Measurements from ENCODE around the gene TTLL11.
"Not testable (repeated sequence)": the region's sequence is repeated elsewhere in the genome, so short reads cannot be mapped to it uniquely, and the experiment has no call there.

The TTLL11 gene

DNA sequence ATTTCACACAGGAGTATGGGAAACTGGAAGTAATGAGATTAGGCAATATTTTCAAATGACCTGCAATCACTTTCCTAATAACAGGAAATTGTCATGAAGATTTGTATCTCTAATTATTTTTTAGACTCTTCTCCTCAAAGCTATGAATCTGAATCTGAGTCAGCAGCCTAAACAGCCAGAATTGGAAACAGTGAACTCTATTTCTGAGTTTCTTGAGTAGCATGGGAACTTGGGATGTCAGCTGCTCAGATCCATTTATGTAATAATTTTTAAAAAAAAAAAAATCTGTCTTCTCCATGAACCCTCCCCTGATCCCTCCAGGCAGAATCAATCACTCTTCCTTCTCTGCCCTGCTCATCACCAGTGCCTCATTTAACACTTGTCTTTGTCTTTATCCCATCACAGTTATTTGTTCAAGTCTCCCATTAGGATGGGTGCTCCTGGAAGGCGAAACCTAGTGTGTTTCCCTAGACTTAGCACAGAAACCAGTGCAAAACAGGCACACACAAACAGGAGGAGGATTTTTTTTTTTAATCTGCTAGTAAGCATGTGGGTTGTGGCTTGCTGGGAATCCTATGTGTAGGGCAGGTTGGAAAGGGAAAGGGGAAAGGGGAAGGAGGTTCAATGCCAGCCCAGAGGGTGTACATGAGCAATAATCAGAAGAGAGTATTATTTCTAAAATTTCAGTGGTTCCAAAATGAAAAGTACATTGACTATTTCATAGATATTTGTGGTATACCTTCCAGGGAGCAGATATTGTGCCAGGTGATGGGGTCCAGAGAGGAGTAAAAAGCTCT, 186.8 kb downstream of the TTLL11 start:
- no peak for DNase-seq (ENCODE audit: low read depth in 2 of 2)

DNA sequence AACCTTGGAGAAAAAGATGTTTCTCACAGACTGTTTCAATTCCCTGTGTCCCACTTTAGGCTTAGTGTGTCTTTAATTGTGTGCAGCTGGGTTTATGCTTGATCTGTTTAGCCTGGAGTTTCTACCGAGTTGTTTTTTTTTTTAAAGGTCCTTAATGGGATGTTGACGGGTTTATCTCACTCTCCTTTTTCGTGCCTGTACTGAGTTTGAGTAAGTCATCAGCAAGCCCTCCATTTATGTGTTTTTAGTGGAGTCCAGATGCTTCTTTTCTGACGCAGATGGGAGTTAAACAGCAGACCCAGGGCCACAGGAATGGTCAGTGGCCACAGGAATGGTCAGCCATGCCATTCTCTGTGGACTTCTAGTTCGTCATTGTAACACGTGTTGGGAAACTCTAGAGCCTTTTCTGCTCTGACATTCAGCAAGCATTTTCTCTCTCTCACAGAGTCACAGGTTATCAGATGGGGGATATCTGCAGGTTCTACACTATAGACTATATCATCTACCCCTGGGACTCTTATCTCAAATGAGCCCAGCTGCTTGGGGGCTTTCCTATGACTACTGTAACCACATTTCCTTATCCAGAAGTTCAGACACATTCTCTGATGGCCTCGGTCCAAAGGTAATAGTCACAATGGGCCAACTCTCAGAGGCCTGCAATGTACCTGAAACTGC, 190.5 kb downstream of the TTLL11 start:
- peak; percentile 90 to 91 for DNase-seq (ENCODE audit: low read depth in 2 of 2)

DNA sequence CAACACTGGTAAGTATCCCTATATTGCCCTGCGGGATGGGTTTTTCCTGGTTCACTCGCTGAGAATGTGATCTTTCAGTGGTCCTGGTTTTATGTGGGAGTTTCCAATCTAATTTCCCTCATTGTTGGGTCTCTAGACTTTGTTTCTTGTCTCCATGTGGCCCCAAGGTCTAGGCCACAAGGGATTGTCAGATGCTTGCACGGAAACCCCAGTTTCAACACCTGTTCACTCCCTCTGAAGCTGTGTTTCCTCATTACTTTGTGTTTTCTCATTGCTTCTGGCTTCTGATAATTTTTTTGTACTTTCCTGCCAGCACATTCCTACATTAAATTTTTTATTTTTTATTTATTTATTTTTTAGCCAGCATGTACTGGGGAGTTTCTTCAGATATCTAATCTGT, 191.5 kb downstream of the TTLL11 start:
- DNase-seq (ENCODE audit: low read depth in 2 of 2), result no peak

DNA sequence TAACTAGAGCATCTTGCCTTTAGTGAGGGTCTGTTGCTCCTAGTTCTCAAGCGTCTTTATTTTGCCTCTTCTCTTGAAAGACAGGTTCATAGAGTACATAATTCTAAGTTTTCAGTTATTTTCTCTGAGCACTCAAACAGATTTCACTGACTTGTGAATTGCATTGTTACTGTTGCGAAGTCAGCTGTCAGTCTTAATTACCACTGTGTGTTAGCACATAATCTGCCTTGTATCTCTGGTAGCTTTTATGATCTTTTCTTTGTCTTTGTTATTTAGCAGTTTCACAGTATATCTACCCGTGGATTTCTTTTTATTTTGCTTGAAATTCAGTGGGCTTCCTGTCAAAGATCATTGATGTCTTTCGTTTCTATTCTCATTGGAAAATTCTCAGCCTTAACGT, 192.9 kb downstream of the TTLL11 start:
- no peak for DNase-seq (ENCODE audit: low read depth in 2 of 2)

DNA sequence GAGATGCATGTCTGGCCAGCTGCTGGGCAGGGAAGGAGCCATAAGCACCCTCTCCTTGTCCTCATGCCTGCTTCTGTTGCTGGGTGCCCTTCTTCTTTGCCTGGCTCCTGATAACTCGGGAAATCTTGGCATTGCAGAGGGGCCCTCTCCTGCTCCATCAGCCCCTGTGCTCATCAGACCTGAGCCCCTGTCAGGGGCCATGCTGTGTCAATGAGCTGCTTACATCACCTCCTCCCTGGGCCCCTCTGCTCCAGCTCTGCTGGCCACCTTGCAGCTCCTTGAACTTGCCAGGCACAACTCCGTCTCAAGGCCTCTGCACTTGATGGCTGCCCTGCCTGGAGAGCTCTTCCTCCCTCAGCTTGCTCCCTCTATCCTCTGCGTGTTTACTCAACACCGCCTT, 194.3 kb downstream of the TTLL11 start:
- no peak for DNase-seq (ENCODE audit: low read depth in 2 of 2)

DNA sequence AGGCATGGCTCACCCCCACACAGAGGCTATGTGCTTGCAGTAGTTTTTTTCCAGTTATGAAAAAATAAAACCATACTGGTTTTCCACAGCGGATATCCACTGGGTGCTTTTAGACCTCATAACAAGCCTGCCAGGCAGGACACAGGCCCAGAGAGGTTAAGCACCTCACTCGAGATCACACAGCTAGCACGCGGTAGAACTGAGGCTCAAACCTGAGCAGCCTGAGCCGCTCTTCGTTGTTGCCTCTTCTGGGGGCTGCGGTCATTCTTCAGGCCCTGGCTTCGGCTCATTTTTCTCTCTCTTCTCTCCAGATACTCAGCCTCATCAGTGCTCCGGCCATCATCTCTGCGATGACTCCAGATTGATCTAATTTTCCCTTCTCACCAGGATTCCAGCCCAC, 196.0 kb downstream of the TTLL11 start:
- no peak for DNase-seq (ENCODE audit: low read depth in 2 of 2)

DNA sequence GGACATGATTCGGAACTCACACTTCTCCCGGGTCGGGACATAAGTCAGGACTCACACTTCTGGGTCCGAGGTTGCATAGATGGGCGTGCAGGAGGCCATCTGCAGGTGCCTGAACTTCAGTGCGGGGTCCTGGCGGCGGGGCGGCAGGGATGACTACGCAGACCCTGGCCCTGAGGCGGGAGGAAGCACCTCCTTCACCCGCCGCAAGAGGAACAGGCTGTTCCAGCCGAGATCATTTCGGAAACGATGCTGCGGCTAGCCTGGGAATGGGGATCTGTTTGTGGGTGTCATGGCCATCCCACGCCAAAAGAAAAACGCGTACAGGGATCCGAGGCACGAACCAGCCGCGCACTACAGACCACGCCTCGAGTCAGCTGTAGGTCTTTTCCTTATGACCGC, 196.6 kb downstream of the TTLL11 start:
- DNase-seq (ENCODE audit: low read depth in 2 of 2), result no peak

DNA sequence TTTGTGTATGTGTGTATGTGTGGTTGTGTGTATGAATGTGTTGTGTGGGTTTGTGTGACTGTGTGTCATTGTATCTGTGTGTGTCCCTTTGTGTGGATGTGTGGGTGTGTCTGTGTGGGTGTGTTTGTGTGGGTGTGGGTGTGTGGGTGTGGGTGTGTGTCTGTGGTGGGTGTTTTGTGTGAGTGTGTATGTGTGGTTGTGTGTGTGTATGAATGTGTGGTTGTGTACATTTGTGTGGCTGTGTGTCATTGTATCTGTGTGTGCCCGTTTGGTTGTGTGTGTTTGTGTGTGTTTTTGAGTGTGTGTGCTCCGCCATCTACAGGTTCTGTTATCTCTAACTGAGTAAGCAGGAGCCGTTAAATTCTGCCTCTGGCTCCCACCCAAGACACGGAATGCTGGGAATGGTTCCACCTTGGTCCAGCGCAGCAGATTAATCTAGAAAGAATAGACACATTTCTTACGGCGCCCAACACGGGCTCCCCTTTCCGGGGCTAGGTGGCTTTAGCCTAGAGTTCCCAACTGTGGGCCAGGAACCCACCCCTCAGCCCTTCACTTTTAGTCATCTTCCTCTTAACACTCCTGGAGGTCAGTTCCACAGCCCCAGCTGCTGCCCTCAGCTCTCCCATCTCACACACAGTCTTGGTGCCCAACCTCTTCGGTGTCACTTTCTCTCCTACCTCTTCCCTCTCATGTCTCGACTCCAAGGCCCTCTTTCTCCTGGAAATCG, 197.1 kb downstream of the TTLL11 start:
- peak in 1 of 2 experiments; percentile 40 for DNase-seq (ENCODE audit: low read depth in 2 of 2)

DNA sequence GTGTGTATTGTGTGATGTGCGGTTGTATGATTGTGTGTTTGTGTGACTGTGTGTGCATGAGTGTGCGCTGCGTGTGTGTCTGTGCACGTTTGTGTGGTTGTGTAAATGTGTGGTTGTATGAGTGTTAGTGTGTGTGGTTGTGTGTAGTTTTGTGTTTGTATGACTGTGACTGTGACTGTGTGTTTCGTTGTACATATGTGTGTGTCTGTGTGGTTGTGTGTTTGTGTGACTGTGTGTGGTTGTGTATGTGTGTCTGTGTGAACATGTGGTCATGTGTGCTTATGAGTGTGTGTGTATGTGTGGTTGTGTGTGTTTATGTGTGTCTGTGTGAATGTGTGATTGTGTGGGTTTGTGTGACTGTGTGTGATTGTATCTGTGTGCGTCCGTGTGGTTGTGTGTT, 197.8 kb downstream of the TTLL11 start:
- DNase-seq (ENCODE audit: low read depth in 2 of 2), result no peak

DNA sequence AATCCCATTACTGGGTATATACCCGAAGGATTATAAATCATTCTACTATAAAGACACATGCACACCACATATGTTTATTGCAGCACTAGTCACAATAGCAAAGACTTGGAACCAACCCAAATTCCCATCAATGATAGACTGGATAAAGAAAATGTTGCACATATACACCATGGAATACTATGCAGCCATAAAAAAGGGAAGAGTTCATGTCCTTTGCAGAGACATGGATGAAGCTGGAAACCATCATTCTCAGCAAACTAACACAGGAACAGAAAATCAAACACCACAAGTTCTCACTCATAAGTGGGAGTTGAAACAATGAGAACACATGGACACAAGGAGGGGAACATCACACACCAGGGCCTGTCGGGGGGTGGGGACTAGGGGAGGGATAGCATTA, 198.7 kb downstream of the TTLL11 start:
- DNase-seq (ENCODE audit: low read depth in 2 of 2), result not testable (repeated sequence)

DNA sequence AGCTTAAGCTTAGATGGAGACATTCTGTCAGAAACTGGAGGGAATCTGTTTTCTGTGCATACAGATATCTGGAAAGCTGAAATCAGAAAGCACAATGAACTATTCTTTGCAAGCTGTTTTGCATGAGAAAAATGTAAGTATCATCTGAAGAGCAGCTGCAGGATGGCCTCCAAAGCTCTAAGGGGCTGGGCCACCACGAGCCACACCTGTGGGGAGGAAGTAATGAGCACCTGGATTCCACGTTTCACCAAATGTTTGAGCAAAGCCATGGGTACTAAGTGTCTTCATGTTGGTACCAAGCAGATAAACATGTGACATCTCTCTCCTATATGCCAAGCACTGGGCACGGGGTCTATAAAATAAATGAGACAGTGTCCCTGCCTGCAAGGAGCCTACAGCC, 199.3 kb downstream of the TTLL11 start:
- no peak for DNase-seq (ENCODE audit: low read depth in 2 of 2)

DNA sequence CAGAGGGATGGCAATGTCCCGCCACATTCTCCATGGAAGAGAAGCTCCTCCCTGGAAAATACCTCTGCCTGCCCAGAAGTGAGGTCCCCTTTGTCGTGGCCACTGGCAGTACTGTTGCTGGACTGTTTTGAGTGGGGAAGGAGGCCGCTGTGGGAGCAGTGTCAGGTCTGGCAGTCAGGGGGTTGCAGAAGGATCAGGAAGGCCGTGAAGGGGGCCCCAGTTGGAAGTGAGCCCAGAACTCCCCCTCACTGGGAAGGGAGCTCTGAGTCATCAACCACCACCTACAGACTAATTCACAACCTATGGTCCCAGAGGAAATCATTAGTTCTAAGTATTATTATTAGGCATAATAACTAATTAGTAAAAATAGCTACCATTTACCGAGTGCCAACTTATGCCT, 200.4 kb downstream of the TTLL11 start:
- no peak for DNase-seq (ENCODE audit: low read depth in 2 of 2)

DNA sequence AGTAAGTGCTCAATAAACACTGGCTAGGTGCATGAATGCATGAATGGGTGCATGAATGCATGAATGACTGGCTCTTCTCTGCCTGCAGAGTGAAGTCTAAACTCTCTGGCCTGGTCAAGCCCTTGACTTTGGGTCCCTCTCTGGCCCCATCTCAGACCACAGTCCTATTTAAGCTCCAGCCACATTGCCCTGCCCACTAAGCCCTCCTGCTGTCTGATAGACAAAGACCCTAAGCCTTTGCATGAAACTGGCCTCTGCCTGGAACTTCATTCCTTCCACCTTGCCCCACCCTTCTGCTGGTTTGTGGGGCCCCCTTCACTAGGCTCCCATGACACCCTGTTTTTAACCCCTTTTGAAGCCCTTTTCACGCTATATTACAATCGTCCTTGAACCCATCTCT, 202.4 kb downstream of the TTLL11 start:
- DNase-seq (ENCODE audit: low read depth in 2 of 2), result no peak

DNA sequence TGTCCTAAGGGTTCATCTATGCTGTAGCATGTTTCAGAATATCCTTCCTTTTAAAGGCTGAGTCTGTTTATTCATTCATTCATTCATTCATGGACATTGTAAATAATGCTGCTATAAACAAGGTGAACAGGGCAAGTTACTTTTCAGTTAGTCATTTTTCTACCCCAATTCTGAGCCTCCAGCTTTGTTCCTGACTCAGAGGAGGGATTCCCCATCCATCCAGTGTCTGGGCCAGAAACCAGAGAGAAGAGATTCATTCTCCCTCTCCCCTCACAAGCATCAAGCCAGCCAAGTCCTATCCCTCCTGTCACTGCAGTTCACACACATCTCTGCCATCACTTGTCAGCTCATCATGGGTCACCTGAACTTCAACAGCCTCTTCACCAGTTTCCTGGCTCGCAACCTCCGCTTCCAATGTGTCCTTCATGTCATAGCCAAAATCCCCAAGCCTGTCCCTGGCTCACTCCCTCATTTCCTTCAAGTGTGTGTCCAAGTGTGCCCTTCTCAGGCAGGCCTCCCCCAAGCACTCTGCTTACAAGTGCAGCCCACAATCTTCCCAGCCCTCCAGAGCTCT, 203.0 kb downstream of the TTLL11 start:
- DNase-seq (ENCODE audit: low read depth in 2 of 2), result no peak

DNA sequence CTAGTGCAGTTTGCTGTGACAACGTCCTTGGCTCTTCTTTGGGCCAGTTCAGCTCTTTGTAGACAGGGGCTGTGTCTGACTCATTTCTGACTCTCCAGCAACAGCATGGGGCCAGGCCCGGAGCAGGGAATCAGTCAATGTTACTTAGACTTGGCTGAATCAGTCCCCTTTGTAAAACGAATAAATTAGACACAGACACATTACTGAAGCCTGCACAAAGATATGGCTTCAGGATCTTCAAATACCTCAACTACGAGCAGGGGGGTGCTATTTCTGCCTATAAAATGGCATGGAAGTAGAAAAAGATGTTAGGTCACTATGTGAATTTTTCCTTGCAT, 204.7 kb downstream of the TTLL11 start:
- DNase-seq (ENCODE audit: low read depth in 2 of 2), result peak; percentile 56 to 63

DNA sequence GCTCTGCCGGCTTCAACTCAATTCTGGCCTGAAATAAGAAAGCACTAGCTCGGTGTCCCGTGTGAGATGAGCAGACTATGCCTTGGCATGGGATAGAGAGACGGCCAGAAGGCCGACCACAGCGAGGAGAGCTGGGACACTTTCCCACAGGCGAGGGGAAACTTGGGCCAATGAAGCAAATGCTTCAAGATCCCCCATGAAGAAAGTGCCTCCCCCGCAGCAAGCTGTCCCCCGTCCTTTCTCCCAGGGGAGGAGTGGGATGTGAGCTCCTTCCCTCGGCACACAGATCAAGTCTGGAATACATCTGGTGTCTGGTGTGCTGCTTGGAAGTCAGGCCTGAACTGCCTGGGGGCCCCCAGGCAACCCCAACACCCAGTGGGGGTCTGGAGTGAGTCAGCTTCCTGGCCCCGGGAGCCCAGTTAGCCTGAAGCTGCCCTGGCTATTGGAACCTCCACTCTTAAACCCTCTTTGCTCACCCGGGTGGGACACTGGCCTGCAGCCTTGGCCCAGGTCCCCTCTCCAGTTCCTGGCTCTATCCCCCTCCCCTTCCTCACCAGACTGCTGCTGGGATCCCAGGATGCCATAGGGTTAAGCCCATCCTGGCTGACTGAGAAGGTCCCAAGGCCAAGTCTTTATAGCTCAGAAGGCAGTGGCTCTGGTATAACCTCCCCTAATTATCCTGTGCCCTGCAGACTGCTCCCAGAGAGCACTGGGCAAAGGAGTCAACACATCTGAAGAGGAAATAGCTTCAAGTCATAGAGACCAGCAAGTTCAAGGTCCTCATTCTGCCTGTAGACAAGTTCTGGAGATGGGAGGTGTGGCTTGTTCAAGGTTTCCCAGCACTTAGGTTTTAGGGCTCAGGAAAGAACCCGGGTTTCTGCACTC, 205.3 kb downstream of the TTLL11 start:
- no peak for DNase-seq (ENCODE audit: low read depth in 2 of 2)

DNA sequence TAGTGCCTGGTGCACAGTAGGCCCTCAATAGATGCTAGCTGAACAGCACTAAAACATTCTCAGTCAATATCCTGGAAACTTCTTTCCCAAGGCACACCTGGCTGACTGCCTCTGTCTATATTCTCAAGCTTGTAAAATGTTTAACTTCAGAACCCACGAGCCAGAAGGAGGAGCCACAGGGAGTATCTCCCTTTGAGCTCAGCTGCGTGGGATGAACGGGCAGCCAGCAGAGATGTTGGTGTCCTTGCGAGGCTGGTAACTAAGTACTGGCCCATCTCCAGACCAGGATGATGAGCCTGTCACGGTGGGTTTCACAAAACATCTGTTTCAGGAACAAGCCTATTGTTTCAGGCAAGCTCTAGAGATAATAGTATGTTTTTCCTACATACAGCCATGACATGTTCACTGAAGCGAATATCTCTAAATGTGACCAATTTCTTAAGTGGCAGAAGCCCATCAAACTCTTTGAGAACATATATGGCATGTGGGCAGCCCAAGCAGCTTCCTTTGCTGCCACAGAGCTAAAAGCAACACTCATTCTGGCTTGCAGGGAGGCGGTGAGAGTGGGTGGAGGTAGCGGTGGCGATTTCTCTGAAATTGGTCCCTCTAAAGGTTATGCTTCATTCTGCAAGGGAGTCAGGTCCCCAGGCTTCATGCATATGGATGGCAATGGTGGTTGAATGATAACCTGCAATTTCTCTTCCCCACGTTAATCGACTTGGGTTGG, 206.2 kb downstream of the TTLL11 start:
- DNase-seq (ENCODE audit: low read depth in 2 of 2), result no peak

DNA sequence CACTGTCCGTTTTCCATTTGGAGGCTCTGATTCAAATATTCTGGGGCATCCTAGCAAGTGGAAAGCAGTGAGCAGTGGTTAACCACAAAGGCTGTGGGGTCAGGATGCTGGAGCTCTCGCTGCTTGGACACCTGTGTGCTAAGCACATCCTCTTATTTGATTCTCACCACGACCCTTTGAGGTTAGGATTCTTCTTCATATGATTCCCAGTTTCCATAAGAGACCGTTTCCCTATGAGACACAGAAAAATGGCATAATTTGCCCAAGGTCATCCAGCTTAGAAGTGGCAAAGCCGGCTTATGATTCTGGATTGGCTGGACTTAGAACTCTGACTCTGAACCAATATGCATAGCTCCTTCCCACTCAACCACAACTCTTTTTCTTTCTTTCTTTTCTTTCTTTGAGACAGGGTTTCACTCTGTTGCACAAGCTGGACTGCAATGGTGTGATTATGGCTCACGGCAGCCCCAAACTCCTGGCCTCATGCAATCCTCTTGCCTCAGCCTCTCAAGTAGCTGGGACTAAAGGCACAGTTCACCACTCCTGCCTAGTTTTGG, 207.7 kb downstream of the TTLL11 start:
- DNase-seq (ENCODE audit: low read depth in 2 of 2), result no peak

DNA sequence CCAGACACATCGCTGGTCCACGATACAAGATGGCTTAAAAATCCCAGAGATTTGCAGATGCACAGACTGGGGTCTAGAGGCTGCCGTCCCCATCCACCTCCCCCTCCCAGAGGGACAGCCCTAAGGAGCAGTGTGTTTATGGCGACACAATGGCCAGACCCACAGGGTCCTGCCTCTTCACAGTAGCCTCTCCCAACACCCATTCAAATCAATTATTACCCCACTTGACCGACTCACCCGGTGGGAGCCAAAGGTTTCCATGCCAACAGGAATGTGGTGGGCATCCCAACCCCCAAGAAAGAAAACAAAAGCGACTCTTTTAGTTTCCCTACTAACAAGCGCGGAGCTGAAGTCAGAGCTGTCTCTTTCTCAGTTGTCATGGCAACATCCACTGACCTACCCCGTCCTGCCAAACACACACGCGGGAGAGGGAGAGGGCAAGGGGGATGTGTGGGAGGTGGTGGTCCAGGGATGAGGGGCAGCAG, 209.0 kb downstream of the TTLL11 start:
- DNase-seq (ENCODE audit: low read depth in 2 of 2), result no peak

DNA sequence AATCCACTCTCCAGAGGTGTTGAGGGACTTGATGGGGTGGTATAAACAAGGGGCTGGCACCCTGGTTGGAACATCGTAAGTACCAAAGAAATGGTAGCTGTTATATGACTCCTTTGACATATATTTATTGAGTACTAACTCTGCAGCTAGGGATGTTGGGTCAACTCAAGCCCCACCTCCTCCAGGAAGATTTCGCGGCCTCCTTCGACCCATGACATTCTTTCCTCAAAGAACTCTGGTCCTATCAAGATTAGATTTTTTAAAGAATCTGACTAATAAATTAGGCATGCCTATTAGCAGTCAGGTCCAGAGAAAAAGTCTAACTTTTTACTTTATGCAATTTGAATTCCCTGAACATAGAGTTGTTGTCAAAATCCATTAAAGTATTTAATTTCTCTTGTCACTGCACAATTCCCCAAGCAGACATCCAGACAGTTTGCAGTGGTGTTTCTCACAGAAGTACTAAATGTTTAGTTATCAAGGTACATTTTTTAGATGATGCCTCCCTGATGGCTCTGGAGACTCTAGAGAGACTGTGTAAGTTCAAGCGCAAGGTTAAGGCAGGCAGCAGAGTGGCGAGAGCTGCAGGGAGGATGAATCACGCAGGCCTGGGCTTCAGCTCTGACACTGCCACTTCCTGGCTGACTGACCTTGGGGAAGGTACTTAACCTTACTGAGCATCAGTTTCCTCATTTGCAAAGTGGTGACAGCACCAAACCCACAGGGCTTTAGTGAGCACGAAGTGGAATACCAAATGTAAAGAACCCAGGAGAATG, 209.6 kb downstream of the TTLL11 start:
- no peak for DNase-seq (ENCODE audit: low read depth in 2 of 2)

Data from fibroblast of skin of left biceps (primary cell).